ENCODE measurements around the gene DEPP1. TPM values are rescaled to one million over a fixed set of nuclear protein-coding genes. Genes with fewer than 3 reads are reported as not detected.

DEPP1 gene
- total RNA-seq, 1 experiment from 2014 or later, result 0.54 TPM

DNA sequence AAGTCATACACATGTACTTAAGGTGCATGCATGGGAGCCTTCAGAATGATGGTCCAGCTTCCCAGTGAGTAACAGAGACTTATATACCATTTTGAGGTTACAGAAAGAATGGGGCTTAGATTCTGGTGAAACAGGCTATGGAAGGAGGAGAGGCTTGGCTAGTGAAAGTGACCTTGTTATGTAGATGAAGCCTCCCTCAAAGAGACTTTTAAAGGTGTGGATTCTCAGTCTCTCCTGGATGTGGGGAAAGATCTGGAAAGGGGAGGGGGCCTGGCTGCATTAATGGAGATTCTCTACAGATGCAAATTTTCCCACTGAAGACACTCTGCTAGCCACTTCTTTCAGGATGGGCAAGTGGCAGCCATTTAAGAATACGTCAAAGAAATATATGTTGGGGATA is 13.5 kb downstream of the DEPP1 start:
- Histone ChIP-seq H3K27me3 (replicated peaks; ENCODE audit: insufficient read depth, low read depth, low read length, poor library complexity) (no peaks in the 10 kb centered on the region), H3K27ac (ENCODE audit: low read depth, low read length, poor library complexity, severe bottlenecking) (no peak overlapping the region), H3K4me1 (ENCODE audit: insufficient read depth, low read length, poor library complexity, severe bottlenecking) (peaks cover 2% of the 10 kb centered on the region), H3K9me3 (ENCODE audit: low read depth, low read length, poor library complexity, severe bottlenecking) (no peaks in the 10 kb centered on the region), H3K36me3 (ENCODE audit: insufficient read depth, low read length, poor library complexity, severe bottlenecking) (no peaks in the 10 kb centered on the region), H3K4me3 (ENCODE audit: low read depth, low read length, poor library complexity, severe bottlenecking) (no peak overlapping the region)
- ChIA-PET POLR2A (ENCODE audit: low non-redundant PET) (no interaction called here), CTCF (no interaction called here)
- DNase-seq (ENCODE audit: low spot score), result no peak
- intact Hi-C loops (cut with micrococcal nuclease; ENCODE audit: unreplicated experiment), result no loop called here
- no TSS peak for BruUV-seq (replicated peaks)
- TF ChIP-seq CTCF (conservative IDR thresholded peaks at IDR 0.05; ENCODE audit: low read depth, low read length) (no peak), EZH2 (IDR thresholded peaks at IDR 0.05; ENCODE audit: borderline replicate concordance, low read depth, low read length, poor library complexity, severe bottlenecking) (no peak)

- Histone ChIP-seq H3K27ac (ENCODE audit: low read depth, low read length, poor library complexity, severe bottlenecking) (no peak overlapping the region), H3K36me3 (ENCODE audit: insufficient read depth, low read length, poor library complexity, severe bottlenecking) (no peaks in the 10 kb centered on the region), H3K27me3 (replicated peaks; ENCODE audit: insufficient read depth, low read depth, low read length, poor library complexity) (no peaks in the 10 kb centered on the region), H3K4me3 (ENCODE audit: low read depth, low read length, poor library complexity, severe bottlenecking) (no peak overlapping the region), H3K4me1 (ENCODE audit: insufficient read depth, low read length, poor library complexity, severe bottlenecking) (peaks cover 7% of the 10 kb centered on the region), H3K9me3 (ENCODE audit: low read depth, low read length, poor library complexity, severe bottlenecking) (no peaks in the 10 kb centered on the region)
- no peak for DNase-seq (ENCODE audit: low spot score)
- intact Hi-C loops (cut with micrococcal nuclease; ENCODE audit: unreplicated experiment), result no loop called here
- ChIA-PET POLR2A (ENCODE audit: low non-redundant PET) (no interaction called here), CTCF (interaction anchor here (1.0 kb wide), 1 partner anchor 10 kb away, joined by 3 read pairs; no protein-coding TSS in a partner anchor)
- BruUV-seq (replicated peaks), result no TSS peak
- TF ChIP-seq EZH2 (IDR thresholded peaks at IDR 0.05; ENCODE audit: borderline replicate concordance, low read depth, low read length, poor library complexity, severe bottlenecking) (no peak), CTCF (conservative IDR thresholded peaks at IDR 0.05; ENCODE audit: low read depth, low read length) (no peak)
Observed at GRCh38 chr10:44963772-44964633, 14.6 kb downstream of the DEPP1 start.

- intact Hi-C loops (cut with micrococcal nuclease; ENCODE audit: unreplicated experiment), result no loop called here
- Histone ChIP-seq H3K9me3 (ENCODE audit: low read depth, low read length, poor library complexity, severe bottlenecking) (no peaks in the 10 kb centered on the region), H3K4me1 (ENCODE audit: insufficient read depth, low read length, poor library complexity, severe bottlenecking) (peaks cover 13% of the 10 kb centered on the region), H3K27ac (ENCODE audit: low read depth, low read length, poor library complexity, severe bottlenecking) (no peak overlapping the region), H3K4me3 (ENCODE audit: low read depth, low read length, poor library complexity, severe bottlenecking) (no peak overlapping the region), H3K36me3 (ENCODE audit: insufficient read depth, low read length, poor library complexity, severe bottlenecking) (no peaks in the 10 kb centered on the region), H3K27me3 (replicated peaks; ENCODE audit: insufficient read depth, low read depth, low read length, poor library complexity) (no peaks in the 10 kb centered on the region)
- ChIA-PET POLR2A (ENCODE audit: low non-redundant PET) (no interaction called here), CTCF (no interaction called here)
- DNase-seq (ENCODE audit: low spot score), result no peak
- TF ChIP-seq EZH2 (IDR thresholded peaks at IDR 0.05; ENCODE audit: borderline replicate concordance, low read depth, low read length, poor library complexity, severe bottlenecking) (no peak), CTCF (conservative IDR thresholded peaks at IDR 0.05; ENCODE audit: low read depth, low read length) (0 out of 2 replicates have a peak, but pooled peaks have one; percentile 13)
- BruUV-seq (replicated peaks), result no TSS peak
Observed at GRCh38 chr10:44962870-44963738, 15.5 kb downstream of the DEPP1 start.

Data from A673 (cell line).